Inflammatory macrophage (primary cell): ENCODE data around the gene TROAP.
"Not testable (repeated sequence)": the region's sequence is repeated elsewhere in the genome, so short reads cannot be mapped to it uniquely, and the experiment has no call there.

ENCODE experiments used
- DNase-seq, 2 donors: peaks; one replicate each; pipeline ENCODE4 v3.0.0-alpha.2; 2020 to 2022
- total RNA-seq, 18 experiments: gene quantifications; one replicate each; lab custom pipeline; 2026; ENCODE audit warnings: mixed read lengths in 6 of 18, inconsistent platforms in 2 of 18; lab: John Stamatoyannopoulos, UW

TROAP gene
- total RNA-seq, result 2.3 to 13.7 (median 6.0) reads per million in 18 experiments

GRCh38 chr12:49322708-49323523 is at the start of gene TROAP:
TSS of gene TROAP (plus strand) at chr12:49323255. CDS start at chr12:49323609, 354 bp downstream.
- DNase-seq, result peak; percentile 99

GRCh38 chr12:49273726-49274395 is 49.2 kb upstream of the TROAP start:
- DNase-seq, result no peak

GRCh38 chr12:49274396-49275069 is 48.5 kb upstream of the TROAP start:
- no peak for DNase-seq

GRCh38 chr12:49276304-49277290 is 46.5 kb upstream of the TROAP start:
- DNase-seq, result no peak

- DNase-seq, result no peak
These were observed 45.6 kb upstream of the TROAP start for GRCh38 chr12:49277466-49277865.

GRCh38 chr12:49279706-49280159 is 43.3 kb upstream of the TROAP start:
- DNase-seq, result peak; percentile 80 to 86

- not testable (repeated sequence) for DNase-seq
These were observed 42.5 kb upstream of the TROAP start for GRCh38 chr12:49280545-49280944.

- DNase-seq, result no peak
These were observed 40.8 kb upstream of the TROAP start for GRCh38 chr12:49282302-49282701.

- DNase-seq, result not testable (repeated sequence)
These were observed 40.2 kb upstream of the TROAP start for GRCh38 chr12:49282740-49283375.

GRCh38 chr12:49283541-49284429 is 39.3 kb upstream of the TROAP start:
- no peak for DNase-seq

- DNase-seq, result no peak
These were observed 38.4 kb upstream of the TROAP start for GRCh38 chr12:49284672-49285071.

- DNase-seq, result no peak
These were observed 35.2 kb upstream of the TROAP start for GRCh38 chr12:49287876-49288275.

GRCh38 chr12:49288412-49288853 is 34.6 kb upstream of the TROAP start:
- peak; percentile 63 to 71 for DNase-seq

- no peak for DNase-seq
These were observed 34.0 kb upstream of the TROAP start for GRCh38 chr12:49288922-49289555.

GRCh38 chr12:49292729-49293055 is 30.4 kb upstream of the TROAP start:
- no peak for DNase-seq

GRCh38 chr12:49293056-49293956 is 29.7 kb upstream of the TROAP start:
- DNase-seq, result no peak

- no peak for DNase-seq
These were observed 28.8 kb upstream of the TROAP start for GRCh38 chr12:49294086-49294803.

- no peak for DNase-seq
These were observed 28.3 kb upstream of the TROAP start for GRCh38 chr12:49294804-49295081.
